Stimulated activated CD8-positive, alpha-beta memory T cell treated with anti-CD3 and anti-CD28 coated beads, Interleukin-7, amount 100 ng/mL, for 48 hours (primary cell): ENCODE data around the gene PPAN.

Source experiments
- DNase-seq, 2 donors: peaks; one replicate each; pipeline ENCODE4 v3.0.0-alpha.2; 2020; ENCODE audit warnings: low read depth in 1 of 2; ENCODE audit errors: extremely low read depth in 1 of 2

PPAN gene

DNA sequence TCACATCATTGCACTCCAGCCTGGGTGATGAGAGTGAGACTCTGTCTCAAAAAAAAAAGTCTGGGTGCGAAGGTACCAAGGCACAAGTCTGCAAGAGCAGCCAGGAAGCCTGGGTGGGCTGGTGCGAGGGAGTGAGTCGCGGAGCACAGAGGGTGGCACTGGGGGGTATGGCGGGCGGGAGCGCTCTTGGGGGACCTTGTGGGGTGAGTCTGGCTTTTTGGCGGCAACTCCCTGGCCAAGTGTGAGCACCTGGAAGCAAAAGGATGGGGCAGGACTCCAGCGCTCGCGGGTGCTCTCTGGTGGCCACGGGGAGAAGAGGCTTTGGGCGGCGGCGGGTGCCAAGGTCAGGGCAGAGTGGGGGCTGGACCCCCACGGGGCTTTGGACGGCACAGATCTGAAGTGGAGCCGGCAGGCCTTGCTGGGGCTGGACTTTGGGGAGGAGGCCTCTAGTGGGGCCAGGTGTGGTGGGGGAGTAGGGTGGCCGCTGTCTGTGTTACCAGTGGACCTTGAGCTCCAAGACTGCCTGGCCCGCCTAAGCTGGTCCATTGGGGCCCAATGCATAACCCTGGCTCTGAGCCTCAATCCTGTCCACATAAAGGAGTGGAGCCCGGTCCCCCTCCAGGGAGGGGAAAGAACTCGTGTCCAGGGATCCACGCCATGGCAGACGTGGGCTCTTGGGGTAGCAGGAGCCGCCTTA lies 6.9 kb downstream of the PPAN start:
- DNase-seq, result peak in 1 of 2 donors; percentile 47

GRCh38 chr19:10113592-10113963 lies 7.4 kb downstream of the PPAN start:
- no peak for DNase-seq

DNA sequence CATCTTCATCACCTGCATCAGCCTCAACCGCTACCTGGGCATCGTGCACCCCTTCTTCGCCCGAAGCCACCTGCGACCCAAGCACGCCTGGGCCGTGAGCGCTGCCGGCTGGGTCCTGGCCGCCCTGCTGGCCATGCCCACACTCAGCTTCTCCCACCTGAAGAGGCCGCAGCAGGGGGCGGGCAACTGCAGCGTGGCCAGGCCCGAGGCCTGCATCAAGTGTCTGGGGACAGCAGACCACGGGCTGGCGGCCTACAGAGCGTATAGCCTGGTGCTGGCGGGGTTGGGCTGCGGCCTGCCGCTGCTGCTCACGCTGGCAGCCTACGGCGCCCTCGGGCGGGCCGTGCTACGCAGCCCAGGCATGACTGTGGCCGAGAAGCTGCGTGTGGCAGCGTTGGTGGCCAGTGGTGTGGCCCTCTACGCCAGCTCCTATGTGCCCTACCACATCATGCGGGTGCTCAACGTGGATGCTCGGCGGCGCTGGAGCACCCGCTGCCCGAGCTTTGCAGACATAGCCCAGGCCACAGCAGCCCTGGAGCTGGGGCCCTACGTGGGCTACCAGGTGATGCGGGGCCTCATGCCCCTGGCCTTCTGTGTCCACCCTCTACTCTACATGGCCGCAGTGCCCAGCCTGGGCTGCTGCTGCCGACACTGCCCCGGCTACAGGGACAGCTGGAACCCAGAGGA lies 7.9 kb downstream of the PPAN start:
- no peak for DNase-seq

GRCh38 chr19:10114651-10115391 lies 8.7 kb downstream of the PPAN start:
- no peak for DNase-seq

GRCh38 chr19:10115392-10116084 lies 9.4 kb downstream of the PPAN start:
- DNase-seq, result no peak

DNA sequence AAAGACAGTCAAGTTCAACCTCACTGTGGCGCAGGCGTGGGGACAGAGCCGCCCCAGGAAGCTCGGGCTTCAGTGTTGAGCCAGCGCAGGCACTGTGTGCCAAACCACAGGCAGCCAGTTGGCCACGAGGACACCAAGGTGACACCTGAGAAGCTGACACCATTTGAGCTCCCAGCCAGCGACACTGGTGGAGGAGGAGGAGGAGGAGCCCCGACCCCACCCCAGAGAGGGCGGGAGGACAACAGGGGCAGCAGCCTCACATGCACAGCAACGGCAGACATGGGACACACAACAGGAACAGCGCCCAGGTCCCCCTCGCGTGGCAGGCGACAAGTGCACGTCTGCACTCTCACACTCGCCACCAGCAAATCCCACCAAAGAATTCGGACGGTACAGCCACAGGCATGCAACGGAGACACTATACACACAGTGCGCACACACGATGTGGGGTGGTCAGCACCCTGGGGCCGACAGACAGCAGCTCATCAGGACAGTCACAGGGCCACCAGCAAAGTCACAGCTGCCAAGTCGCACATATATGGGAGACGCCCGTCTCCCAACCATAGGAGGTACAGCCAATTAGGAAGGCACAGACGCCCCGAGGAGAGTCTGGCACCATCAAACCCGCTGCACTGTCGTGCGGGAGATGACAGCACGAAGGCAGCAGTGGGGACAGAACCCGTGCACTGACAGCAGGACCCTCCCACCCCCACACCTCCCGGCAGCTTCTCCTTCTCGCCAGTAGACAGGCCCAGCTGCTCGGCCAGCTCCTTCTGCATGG lies 10.1 kb downstream of the PPAN start:
- no peak for DNase-seq

- no peak for DNase-seq
Observed at GRCh38 chr19:10116866-10117616, 10.9 kb downstream of the PPAN start.

DNA sequence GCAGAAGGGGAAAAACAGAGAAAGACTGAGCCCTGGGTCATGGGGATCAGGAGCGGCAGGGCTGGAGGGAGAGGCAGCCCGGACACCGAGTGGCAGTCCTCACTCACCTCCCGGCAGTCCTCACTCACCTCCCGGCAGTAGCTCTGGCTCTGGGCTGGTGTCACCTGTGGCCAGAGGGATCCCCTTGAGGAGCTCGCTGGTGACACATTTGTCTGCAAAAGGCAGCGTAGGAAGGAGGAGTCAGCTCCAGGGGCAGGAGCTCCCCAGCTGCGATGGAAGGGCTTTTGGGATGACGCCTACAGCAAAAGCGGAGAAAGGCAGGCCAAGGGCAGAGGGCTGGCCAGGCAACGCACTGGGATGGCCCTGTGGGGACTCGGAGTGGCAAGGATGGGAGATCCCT lies 12.8 kb downstream of the PPAN start:
- no peak for DNase-seq

- no peak for DNase-seq
Observed at GRCh38 chr19:10120538-10121189, 14.5 kb downstream of the PPAN start.

GRCh38 chr19:10122045-10122444 lies 15.9 kb downstream of the PPAN start:
- no peak for DNase-seq

DNA sequence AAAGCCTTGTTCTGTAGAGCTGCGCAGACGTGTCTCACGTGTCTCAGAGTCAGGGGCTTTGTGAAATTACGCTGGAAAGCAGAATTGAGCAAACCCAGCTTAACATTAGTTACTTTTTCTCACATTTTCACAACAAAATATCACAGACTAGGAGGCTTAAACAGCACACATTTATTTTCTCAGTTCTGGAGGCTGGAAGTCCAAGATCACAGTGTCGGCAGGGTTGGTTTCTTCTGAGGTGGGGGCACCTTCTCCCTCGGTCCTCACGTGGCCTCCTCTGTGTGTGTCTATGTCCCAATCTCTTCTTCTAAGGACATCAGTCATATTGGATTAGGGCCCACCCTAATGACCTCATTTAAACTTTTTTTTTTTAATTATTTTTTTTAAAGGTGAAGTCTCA lies 18.3 kb downstream of the PPAN start:
- DNase-seq, result no peak

DNA sequence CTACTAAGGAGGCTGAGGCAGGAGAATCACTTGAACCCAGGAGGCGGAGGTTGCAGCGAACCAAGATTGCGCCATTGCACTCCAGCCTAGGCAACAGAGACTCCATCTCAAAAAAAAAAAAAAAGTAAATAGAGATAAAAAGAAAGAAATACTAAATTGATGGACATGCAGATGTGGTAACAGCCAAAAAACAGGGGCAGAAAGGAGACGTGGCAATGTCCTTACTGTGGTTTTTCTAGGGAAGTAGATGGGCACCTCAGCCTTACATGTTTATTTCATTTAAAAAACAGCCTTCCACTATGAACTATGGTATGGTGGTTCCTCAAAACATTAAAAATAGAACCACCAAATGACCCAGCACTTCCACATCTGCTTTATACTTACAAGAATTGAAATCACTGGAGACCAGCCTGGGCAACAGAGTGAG lies 20.1 kb downstream of the PPAN start:
- no peak for DNase-seq

DNA sequence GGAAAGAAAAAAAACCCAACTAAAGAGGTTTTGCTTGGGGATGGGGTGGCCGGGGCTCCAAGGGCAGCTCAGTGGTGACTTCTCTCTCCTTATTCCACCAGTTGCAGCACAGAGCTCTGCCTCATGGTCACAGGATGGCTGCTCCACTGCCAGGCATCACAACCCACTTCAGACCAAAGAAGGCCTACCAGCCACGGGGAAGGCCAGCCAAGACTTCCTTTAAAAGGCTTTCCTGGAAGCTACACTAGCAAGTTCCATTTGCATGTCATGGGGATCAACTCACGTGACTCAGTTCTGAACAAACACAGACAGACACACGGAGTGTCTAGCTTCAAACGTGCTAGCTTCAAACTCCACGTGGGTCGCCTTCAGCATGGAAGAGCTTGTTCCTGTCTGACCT lies 26.7 kb downstream of the PPAN start:
- no peak for DNase-seq

- DNase-seq, result no peak
Observed at GRCh38 chr19:10133596-10133995, 27.4 kb downstream of the PPAN start.

GRCh38 chr19:10134040-10134439 lies 27.9 kb downstream of the PPAN start:
- DNase-seq, result no peak

DNA sequence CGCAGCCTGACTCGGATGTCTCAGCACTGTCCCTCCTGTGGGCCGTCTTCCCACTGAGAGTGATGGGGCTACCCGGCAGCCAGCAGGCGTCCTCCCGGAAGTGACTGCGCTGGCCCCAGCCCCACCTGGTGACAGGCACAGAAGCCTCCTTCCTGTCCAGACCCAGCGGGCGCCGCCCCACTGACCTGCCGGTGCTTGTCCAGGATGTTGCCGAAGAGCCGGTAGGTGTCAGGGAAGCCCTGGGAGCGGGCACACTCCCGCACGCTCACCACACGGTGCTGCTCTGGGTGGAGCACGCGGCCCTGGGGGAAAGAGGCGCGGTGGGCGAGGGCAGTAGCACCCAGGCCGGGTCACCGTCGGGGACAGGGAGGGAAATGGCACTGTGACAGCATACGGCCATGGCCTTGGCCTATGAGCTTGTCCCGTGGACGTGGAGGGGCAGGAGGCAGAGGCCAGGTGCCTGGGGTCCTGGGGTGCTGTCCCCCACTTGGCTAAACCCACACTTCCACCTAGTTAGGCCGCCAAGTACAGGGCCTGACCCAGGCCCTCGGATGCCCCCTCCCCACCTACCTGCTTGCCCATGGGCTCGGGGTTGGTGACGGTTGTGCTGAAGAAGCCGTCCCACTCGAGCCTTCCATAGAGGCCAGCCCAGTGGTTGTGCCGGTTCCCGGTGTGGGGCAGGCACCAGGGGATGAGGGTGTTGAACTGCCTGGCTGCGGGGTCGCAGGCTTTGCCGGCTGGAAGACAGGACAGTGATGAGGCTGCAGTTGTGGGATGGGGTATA lies 29.6 kb downstream of the PPAN start:
- DNase-seq, result no peak

DNA sequence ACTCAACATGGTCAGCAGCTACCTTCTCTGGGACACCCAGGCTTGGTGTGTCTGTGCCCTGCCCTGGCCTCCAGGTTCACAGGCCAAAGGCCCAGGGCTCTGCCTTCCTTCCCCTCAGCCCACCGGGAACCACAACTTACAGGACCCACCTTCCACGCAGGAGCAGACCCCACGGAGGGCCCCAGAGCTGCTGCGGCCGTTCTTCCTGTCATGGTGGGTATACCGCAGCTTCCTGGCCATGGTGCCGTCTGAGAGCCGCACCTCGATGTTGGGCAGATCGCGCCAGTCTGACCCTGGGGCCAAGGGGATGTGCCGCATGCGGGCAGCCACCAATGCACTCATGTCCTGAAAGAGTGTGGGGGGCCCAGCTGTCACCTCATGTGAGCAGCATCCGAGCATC lies 30.8 kb downstream of the PPAN start:
- DNase-seq, result no peak

DNA sequence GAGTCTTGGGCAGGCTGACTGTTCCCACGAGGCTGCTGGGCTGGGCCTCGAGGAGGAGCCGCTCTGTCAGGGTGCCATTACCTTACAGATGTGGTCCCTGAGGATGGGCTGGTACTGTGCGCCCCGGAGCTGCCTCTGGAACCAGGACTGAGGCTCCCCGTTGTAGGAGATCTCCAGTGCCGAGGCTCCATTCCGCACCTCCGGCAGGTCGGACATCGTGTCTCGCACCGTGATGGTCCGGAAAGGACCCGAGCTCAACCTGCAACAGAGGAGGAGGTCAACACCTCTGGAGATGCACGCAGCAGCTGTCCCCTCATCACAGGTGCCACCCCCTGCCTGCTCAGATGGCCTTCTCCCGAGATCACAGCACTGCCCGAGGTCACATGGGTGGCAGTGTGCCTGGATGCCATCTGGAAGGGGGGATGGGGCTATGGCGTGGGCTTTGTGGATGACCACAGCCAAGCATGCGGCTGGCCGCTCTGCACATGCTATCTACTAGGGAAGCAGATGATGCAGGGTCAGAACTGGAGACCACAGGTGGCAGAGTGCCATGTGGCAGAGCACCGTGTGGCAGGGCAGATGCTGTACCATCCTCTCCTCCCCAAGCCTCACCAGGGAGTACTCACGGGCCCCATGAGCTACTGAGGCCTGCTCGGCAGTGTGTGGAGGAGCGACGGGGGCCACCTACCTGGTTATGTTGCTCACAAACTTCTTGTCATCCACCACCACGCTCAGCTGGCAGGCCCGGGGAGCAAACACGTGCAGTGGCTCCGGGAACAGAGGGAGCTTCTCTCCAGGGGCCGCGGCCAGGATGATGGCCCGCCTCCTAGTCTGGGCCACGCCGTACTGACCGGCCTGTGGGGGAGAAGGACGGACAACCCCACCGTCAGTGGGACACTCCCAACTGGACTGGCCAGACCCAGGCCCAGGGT lies 31.9 kb downstream of the PPAN start:
- DNase-seq, result no peak
